ENCODE measurements around the gene TNFRSF1A. TPM values are rescaled to one million over a fixed set of nuclear protein-coding genes. Genes with fewer than 3 reads are reported as not detected.

TNFRSF1A gene
- total and polyA plus RNA-seq, 9 of the 15 experiments (the other 6 are each of a cell fraction or from before 2014, with no cell fraction given) = 0.76 to 43.5 (median 30.0) TPM

DNA sequence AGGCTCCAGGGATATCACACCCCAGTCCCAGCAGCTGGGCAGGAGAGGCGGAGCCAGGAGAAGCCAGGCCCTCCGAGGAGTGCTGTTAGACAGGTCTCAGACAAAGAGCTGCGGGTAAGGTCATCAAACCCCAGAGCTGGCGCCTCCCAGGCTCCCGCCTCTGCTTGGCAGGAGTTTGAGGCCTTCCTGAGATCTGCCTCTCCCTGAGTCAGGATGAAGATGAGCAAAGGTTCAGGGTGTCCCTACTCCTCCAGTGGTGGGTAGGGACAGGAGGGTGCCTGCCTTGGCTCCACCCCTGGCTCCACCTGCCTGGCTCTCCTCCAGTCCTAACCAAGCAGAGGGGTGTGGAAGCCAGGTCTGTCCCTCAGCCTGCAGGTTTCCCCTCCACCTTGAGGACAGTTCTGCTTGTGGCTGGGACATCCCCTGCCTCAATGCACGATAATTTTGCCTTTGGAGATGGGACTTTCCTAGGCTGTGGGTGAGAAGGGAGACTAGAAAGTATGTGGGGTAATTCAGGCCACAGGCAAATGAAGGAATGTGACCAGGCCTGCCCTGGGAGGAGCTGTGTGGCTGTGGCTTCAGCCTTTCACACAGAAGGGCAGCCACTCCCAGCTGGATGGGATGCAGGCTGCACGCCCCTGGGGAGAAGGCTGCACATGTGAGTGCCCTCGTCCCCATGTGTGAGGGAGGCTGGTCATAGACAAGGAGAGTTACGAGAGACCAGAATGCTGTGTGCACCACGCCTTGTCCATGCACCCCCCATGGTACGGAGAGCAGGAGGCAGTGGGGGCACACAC lies 29.1 kb downstream of the TNFRSF1A start:
- in situ Hi-C loops (cut with MboI) = no loop called here
- no peak for FAIRE-seq
- no peak overlapping the region for H3K4me3 ChIP-seq
- no peak overlapping the region for H2AFZ ChIP-seq (ENCODE audit: low read depth, low read length)
- H3K27ac ChIP-seq (ENCODE audit: extremely low read depth, low read depth, low read length) = no peak overlapping the region
- intact Hi-C loops (cut with micrococcal nuclease) = no loop called here
- no TSS peak for BruUV-seq (replicated peaks)
- DNase-seq (ENCODE audit: extremely low read depth in 1 of 4, low spot score in 3 of 4) = peak in 2 of 4 experiments; percentile 24 to 29
- H3K36me3 ChIP-seq (ENCODE audit: control insufficient read depth, insufficient read depth, low read length) = no peaks in the 10 kb centered on the region
- H3K9me3 ChIP-seq (replicated peaks; ENCODE audit: control insufficient read depth, insufficient read depth, low read depth, low read length) = no peaks in the 10 kb centered on the region
- no peaks in the 10 kb centered on the region for H3K79me2 ChIP-seq (ENCODE audit: control insufficient read depth, insufficient read depth, low read length)
- no peak overlapping the region for H3K4me2 ChIP-seq (ENCODE audit: insufficient read depth, low read length)
- H3K27me3 ChIP-seq (ENCODE audit: control insufficient read depth in 2 of 2, insufficient read depth in 2 of 2, low read length in 2 of 2) = peaks cover 0 to 8% of the 10 kb centered on the region in 2 experiments; a peak in 2 of 5 replicates
- no peak for TF ChIP-seq SNIP1 (IDR thresholded peaks at IDR 0.05; ENCODE audit: low read depth)
- H3K4me1 ChIP-seq (replicated peaks in 1 of 2; ENCODE audit: control insufficient read depth in 2 of 2, insufficient read depth in 2 of 2, low read length in 2 of 2) = peaks cover 0 to 29% of the 10 kb centered on the region in 2 experiments; a peak in 2 of 5 replicates
- POLR2A ChIA-PET = interaction anchor here (0.7 kb wide), 1 partner anchor 85 kb away, joined by 3 read pairs; no protein-coding TSS in a partner anchor
- CTCF ChIA-PET (ENCODE audit: low intra/inter-chr PET ratio) = no interaction called here
- ATAC-seq = peak; percentile 19; the same call in 1 of the 3 replicates
- 42% methylated on average over 9 of the region's 11 CpGs for WGBS (ENCODE audit: insufficient coverage, low coverage, missing lambda C conversion rate)
- no peaks in the 10 kb centered on the region for H3K9me1 ChIP-seq (ENCODE audit: control insufficient read depth, insufficient read depth, low read length)
- H4K20me1 ChIP-seq (replicated peaks; ENCODE audit: control insufficient read depth, insufficient read depth, low read length) = no peaks in the 10 kb centered on the region
- peak overlapping the region in 1 of 2 experiments; percentile 64; a peak in 2 of 4 replicates for H3K9ac ChIP-seq (ENCODE audit: insufficient read depth in 1 of 2, low read depth in 2 of 2, low read length in 2 of 2)

DNA sequence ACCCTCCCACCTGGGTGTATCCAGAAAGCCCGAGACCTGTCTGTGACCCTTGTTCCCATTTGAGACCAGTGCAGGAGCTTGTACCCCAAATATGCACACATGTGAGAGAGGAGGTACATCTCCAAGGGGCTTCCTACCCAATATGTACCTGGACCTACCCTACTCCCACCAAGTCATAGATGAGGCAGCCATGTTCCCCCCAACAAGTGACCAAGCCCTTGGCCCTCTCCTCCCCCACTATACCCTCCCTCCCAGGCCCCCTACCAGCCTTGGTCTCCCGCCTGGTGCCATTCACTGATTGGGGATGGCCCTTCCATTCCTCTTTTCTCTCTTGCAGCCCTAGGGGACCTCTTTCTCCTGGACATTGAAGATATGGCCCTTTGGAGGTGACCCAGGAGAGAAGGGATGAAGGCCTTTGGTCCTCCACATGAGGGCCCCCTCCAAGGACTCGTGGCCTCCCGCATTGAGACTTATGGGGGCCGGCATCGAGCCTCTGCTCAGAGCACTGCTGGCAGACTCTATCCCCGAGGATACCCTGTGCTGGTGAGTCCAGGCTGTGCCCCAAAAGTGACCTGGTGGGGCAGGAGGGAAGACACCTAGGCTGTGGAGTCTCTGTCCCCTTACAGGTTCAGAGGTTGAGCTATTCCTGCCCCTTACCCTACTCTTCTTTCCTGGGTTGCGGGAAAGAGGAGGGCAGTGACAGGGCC lies 29.9 kb downstream of the TNFRSF1A start:
- H3K9me3 ChIP-seq (replicated peaks; ENCODE audit: control insufficient read depth, insufficient read depth, low read depth, low read length) = no peaks in the 10 kb centered on the region
- DNase-seq (ENCODE audit: extremely low read depth in 1 of 4, low spot score in 3 of 4) = no peak
- peaks cover 0 to 24% of the 10 kb centered on the region in 2 experiments; a peak in 2 of 5 replicates for H3K4me1 ChIP-seq (replicated peaks in 1 of 2; ENCODE audit: control insufficient read depth in 2 of 2, insufficient read depth in 2 of 2, low read length in 2 of 2)
- no peak for FAIRE-seq
- no peaks in the 10 kb centered on the region for H3K9me1 ChIP-seq (ENCODE audit: control insufficient read depth, insufficient read depth, low read length)
- intact Hi-C loops (cut with micrococcal nuclease) = no loop called here
- H3K27me3 ChIP-seq (ENCODE audit: control insufficient read depth in 2 of 2, insufficient read depth in 2 of 2, low read length in 2 of 2) = peaks cover 0 to under 1% of the 10 kb centered on the region in 2 experiments; a peak in 2 of 5 replicates
- whole genome bisulfite sequencing (ENCODE audit: insufficient coverage, low coverage, missing lambda C conversion rate) = 58% methylated on average over 7 of the region's 8 CpGs
- H3K36me3 ChIP-seq (ENCODE audit: control insufficient read depth, insufficient read depth, low read length) = no peaks in the 10 kb centered on the region
- H3K27ac ChIP-seq (ENCODE audit: extremely low read depth, low read depth, low read length) = no peak overlapping the region
- H2AFZ ChIP-seq (ENCODE audit: low read depth, low read length) = no peak overlapping the region
- no TSS peak for BruUV-seq (replicated peaks)
- no peaks in the 10 kb centered on the region for H4K20me1 ChIP-seq (replicated peaks; ENCODE audit: control insufficient read depth, insufficient read depth, low read length)
- H3K4me2 ChIP-seq (ENCODE audit: insufficient read depth, low read length) = no peak overlapping the region
- POLR2A ChIA-PET = interaction anchor here (0.7 kb wide), 1 partner anchor 86 kb away, joined by 3 read pairs; no protein-coding TSS in a partner anchor
- no peak overlapping the region for H3K4me3 ChIP-seq
- H3K9ac ChIP-seq (ENCODE audit: insufficient read depth in 1 of 2, low read depth in 2 of 2, low read length in 2 of 2) = no peak overlapping the region
- TF ChIP-seq ZBED1 (IDR thresholded peaks at IDR 0.05) (no peak), MIER1 (IDR thresholded peaks at IDR 0.05; ENCODE audit: low read depth) (no peak), RHOXF2B (CRISPR knock-in tag; conservative IDR thresholded peaks at IDR 0.05) (no peak)
- TF ChIP-seq, protein P1, sequence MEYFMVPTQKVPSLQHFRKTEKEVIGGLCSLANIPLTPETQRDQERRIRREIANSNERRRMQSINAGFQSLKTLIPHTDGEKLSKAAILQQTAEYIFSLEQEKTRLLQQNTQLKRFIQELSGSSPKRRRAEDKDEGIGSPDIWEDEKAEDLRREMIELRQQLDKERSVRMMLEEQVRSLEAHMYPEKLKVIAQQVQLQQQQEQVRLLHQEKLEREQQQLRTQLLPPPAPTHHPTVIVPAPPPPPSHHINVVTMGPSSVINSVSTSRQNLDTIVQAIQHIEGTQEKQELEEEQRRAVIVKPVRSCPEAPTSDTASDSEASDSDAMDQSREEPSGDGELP (CRISPR knock-in tag; IDR thresholded peaks at IDR 0.05; ENCODE audit: borderline replicate concordance) = no peak
- no peaks in the 10 kb centered on the region for H3K79me2 ChIP-seq (ENCODE audit: control insufficient read depth, insufficient read depth, low read length)
- CTCF ChIA-PET (ENCODE audit: low intra/inter-chr PET ratio) = no interaction called here
- no peak for ATAC-seq
- in situ Hi-C loops (cut with MboI) = no loop called here

All from K562 (cell line).